ENCODE data around the gene NKD2.

Gene NKD2

GRCh38 chr5:1015507-1015906 lies 6.9 kb downstream of the NKD2 start:
- no peak overlapping the region for H3K27ac ChIP-seq
- TF ChIP-seq CTCF (IDR thresholded peaks at IDR 0.05) = no peak
- TF ChIP-seq ZFX (IDR thresholded peaks at IDR 0.05; ENCODE audit: borderline replicate concordance) = no peak

GRCh38 chr5:1016036-1016435 lies 7.4 kb downstream of the NKD2 start:
- no peak overlapping the region for H3K27ac ChIP-seq
- TF ChIP-seq ZFX (IDR thresholded peaks at IDR 0.05; ENCODE audit: borderline replicate concordance) = no peak
- no peak for TF ChIP-seq CTCF (IDR thresholded peaks at IDR 0.05)

- TF ChIP-seq CTCF (IDR thresholded peaks at IDR 0.05) = no peak
- TF ChIP-seq ZFX (IDR thresholded peaks at IDR 0.05; ENCODE audit: borderline replicate concordance) = no peak
- no peak overlapping the region for H3K27ac ChIP-seq
Measured at GRCh38 chr5:1016476-1016875, 7.9 kb downstream of the NKD2 start.

- TF ChIP-seq ZFX (IDR thresholded peaks at IDR 0.05; ENCODE audit: borderline replicate concordance) (no peak), CTCF (IDR thresholded peaks at IDR 0.05) (no peak)
- no peak overlapping the region for H3K27ac ChIP-seq
Measured at GRCh38 chr5:1017056-1017455, 8.5 kb downstream of the NKD2 start.

- H3K27ac ChIP-seq = no peak overlapping the region
- TF ChIP-seq ZFX (IDR thresholded peaks at IDR 0.05; ENCODE audit: borderline replicate concordance) = no peak
- TF ChIP-seq CTCF (IDR thresholded peaks at IDR 0.05) = no peak
Measured at GRCh38 chr5:1017691-1018455, 9.3 kb downstream of the NKD2 start.

GRCh38 chr5:1018596-1018995 lies 10.0 kb downstream of the NKD2 start:
- H3K27ac ChIP-seq = no peak overlapping the region
- no peak for TF ChIP-seq ZFX (IDR thresholded peaks at IDR 0.05; ENCODE audit: borderline replicate concordance)
- TF ChIP-seq CTCF (IDR thresholded peaks at IDR 0.05) = no peak

- no peak overlapping the region for H3K27ac ChIP-seq
- TF ChIP-seq ZFX (IDR thresholded peaks at IDR 0.05; ENCODE audit: borderline replicate concordance) = no peak
- no peak for TF ChIP-seq CTCF (IDR thresholded peaks at IDR 0.05)
Measured at GRCh38 chr5:1019001-1019905, 10.7 kb downstream of the NKD2 start.
